NB4 (cell line): ENCODE results near the gene KRT5.

Experiments
- CTCF ChIP-seq: IDR thresholded peaks from one replicate; pipeline ENCODE4 v1.5.1; 2012; ENCODE audit warnings: low read depth, low read length
- POLR2A ChIP-seq: IDR thresholded peaks from 2 replicates; pipeline ENCODE4 v1.6.1; 2011; ENCODE audit warnings: mild to moderate bottlenecking; ENCODE audit not compliant: insufficient read length; ENCODE audit errors: extremely low read depth

GRCh38 chr12:52530905-52531304, 10.7 kb upstream of the KRT5 start:
- TF ChIP-seq CTCF (no peak), POLR2A (no peak)
